IPS-11a (cell line): ENCODE data around the gene CRKL.
A peak's percentile ranks its signal among the peaks of the same experiment; 100 is the strongest.

Experiments used
- H3K4me3 ChIP-seq: one replicate; pipeline ENCODE4 v1.5.1; 2013; ENCODE audit warnings: low read depth, low read length, control low read depth

The CRKL gene

GRCh38 chr22:20994902-20995241 lies 77.7 kb downstream of the CRKL start:
- no peak overlapping the region for H3K4me3 ChIP-seq

GRCh38 chr22:20995329-20996030 lies 78.3 kb downstream of the CRKL start:
- no peak overlapping the region for H3K4me3 ChIP-seq

GRCh38 chr22:20996031-20996410 lies 78.8 kb downstream of the CRKL start:
- H3K4me3 ChIP-seq: no peak overlapping the region

- H3K4me3 ChIP-seq: no peak overlapping the region
Measured at GRCh38 chr22:20996598-20997535, 79.7 kb downstream of the CRKL start.

GRCh38 chr22:20997536-20998257 lies 80.5 kb downstream of the CRKL start:
- H3K4me3 ChIP-seq: no peak overlapping the region

GRCh38 chr22:20998411-20999336 lies 81.5 kb downstream of the CRKL start:
- H3K4me3 ChIP-seq: no peak overlapping the region

- no peak overlapping the region for H3K4me3 ChIP-seq
Measured at GRCh38 chr22:20999350-21000206, 82.4 kb downstream of the CRKL start.

GRCh38 chr22:21000207-21000986 lies 83.2 kb downstream of the CRKL start:
- H3K4me3 ChIP-seq: no peak overlapping the region

GRCh38 chr22:21000987-21001600 lies 83.9 kb downstream of the CRKL start:
- peak overlapping the region; percentile 56 for H3K4me3 ChIP-seq

- peak within 1 kb of the TSS; percentile 56 for H3K4me3 ChIP-seq
Measured at GRCh38 chr22:21001601-21002325, 84.6 kb downstream of the CRKL start, which contains the start of gene THAP7. Gene THAP7 (minus strand): TSS chr22:21002118. CDS start chr22:21001911, 207 bp downstream.
